Measurements from ENCODE around the gene SAMHD1. TPM values are rescaled to one million over a fixed set of nuclear protein-coding genes. Genes with fewer than 3 reads are reported as not detected.
"Not testable (repeated sequence)": the region's sequence is repeated elsewhere in the genome, so short reads cannot be mapped to it uniquely, and the experiment has no call there.

The SAMHD1 gene
- total and polyA plus RNA-seq, 2 of the 13 experiments (the other 11 are each of a cell fraction or from before 2014, with no cell fraction given): 16.9 to 43.5 TPM

- H4K20me1 ChIP-seq (ENCODE audit: insufficient read depth, low read length); H3K36me3 ChIP-seq (replicated peaks in 1 of 2; ENCODE audit: control insufficient read depth in 1 of 2, insufficient read depth in 2 of 2, low read length in 2 of 2); H3K4me1 ChIP-seq (ENCODE audit: insufficient read depth, low read length); ATAC-seq; BruUV-seq (replicated peaks); CTCF ChIA-PET (ENCODE audit: low intra/inter-chr PET ratio, low total read pairs); POLR2A ChIA-PET; H3K79me2 ChIP-seq (ENCODE audit: insufficient read depth, low read length); in situ Hi-C loops (cut with HindIII; ENCODE audit: extremely low pct_ligation_motif_present, low pct_unique_long_range_greater_than_20kb); H3K4me3 ChIP-seq (replicated peaks in 1 of 3; ENCODE audit: insufficient read depth in 1 of 3, low read depth in 2 of 3, low read length in 3 of 3); H2AFZ ChIP-seq (ENCODE audit: low read length); H3K27me3 ChIP-seq (ENCODE audit: control insufficient read depth in 1 of 2, insufficient read depth in 2 of 2, low read length in 2 of 2); H3K27ac ChIP-seq (ENCODE audit: extremely low read length, insufficient read depth, low read length); H3K9me3 ChIP-seq (ENCODE audit: low read length); H3K4me2 ChIP-seq (ENCODE audit: low read depth, low read length); FAIRE-seq; intact Hi-C loops (cut with micrococcal nuclease; ENCODE audit: unreplicated experiment); H3K9ac ChIP-seq (ENCODE audit: insufficient read depth, low read depth, low read length); DNase-seq (ENCODE audit: low spot score): not testable (repeated sequence)
- 97% methylated on average over 10 of the region's 10 CpGs for WGBS (ENCODE audit: low lambda C conversion rate)
Measured at GRCh38 chr20:36905566-36905965, 45.9 kb downstream of the SAMHD1 start.

GRCh38 chr20:36904690-36905089, 46.8 kb downstream of the SAMHD1 start:
- H3K4me3 ChIP-seq (replicated peaks in 1 of 3; ENCODE audit: insufficient read depth in 1 of 3, low read depth in 2 of 3, low read length in 3 of 3): no peak overlapping the region
- H4K20me1 ChIP-seq (ENCODE audit: insufficient read depth, low read length): no peaks in the 10 kb centered on the region
- ChIA-PET POLR2A (no interaction called here), CTCF (ENCODE audit: low intra/inter-chr PET ratio, low total read pairs) (no interaction called here)
- no peak for TF ChIP-seq ZNF280B (CRISPR knock-in tag; IDR thresholded peaks at IDR 0.05; ENCODE audit: borderline replicate concordance)
- no peak for TF ChIP-seq NCOA5 (CRISPR knock-in tag; IDR thresholded peaks at IDR 0.05)
- no peak for TF ChIP-seq GATAD1 (CRISPR knock-in tag; IDR thresholded peaks at IDR 0.05)
- H3K79me2 ChIP-seq (ENCODE audit: insufficient read depth, low read length): no peaks in the 10 kb centered on the region
- FAIRE-seq (no peak), DNase-seq (ENCODE audit: low spot score) (no peak), ATAC-seq (no peak)
- peaks cover 4 to 6% of the 10 kb centered on the region in 2 experiments; a peak in 4 of 5 replicates for H3K36me3 ChIP-seq (replicated peaks in 1 of 2; ENCODE audit: control insufficient read depth in 1 of 2, insufficient read depth in 2 of 2, low read length in 2 of 2)
- no peak overlapping the region for H2AFZ ChIP-seq (ENCODE audit: low read length)
- no peaks in the 10 kb centered on the region for H3K9me3 ChIP-seq (ENCODE audit: low read length)
- H3K4me1 ChIP-seq (ENCODE audit: insufficient read depth, low read length): 0 out of 2 replicates have a peak, but pooled peaks cover 4% of the 10 kb centered on the region
- WGBS (ENCODE audit: low lambda C conversion rate): 97% methylated on average over 2 of the region's 2 CpGs
- H3K27me3 ChIP-seq (ENCODE audit: control insufficient read depth in 1 of 2, insufficient read depth in 2 of 2, low read length in 2 of 2): no peaks in the 10 kb centered on the region
- BruUV-seq (replicated peaks): no TSS peak
- in situ Hi-C loops (cut with HindIII; ENCODE audit: extremely low pct_ligation_motif_present, low pct_unique_long_range_greater_than_20kb) (no loop called here), intact Hi-C loops (cut with micrococcal nuclease; ENCODE audit: unreplicated experiment) (no loop called here)
- no peak overlapping the region for H3K4me2 ChIP-seq (ENCODE audit: low read depth, low read length)
- no peak overlapping the region for H3K27ac ChIP-seq (ENCODE audit: extremely low read length, insufficient read depth, low read length)
- no peak overlapping the region for H3K9ac ChIP-seq (ENCODE audit: insufficient read depth, low read depth, low read length)
